Transverse colon (tissue), 4 donors: ENCODE results near the gene NANOS1. TPM values are rescaled to one million over a fixed set of nuclear protein-coding genes. Genes with fewer than 3 reads are reported as not detected.

Source experiments
- DNase-seq: peaks from one replicate; pipeline ENCODE4 v3.0.0-alpha.2; 2019
- H3K27ac ChIP-seq, 4 donors: fragments of 200-600 bp; sonication (generic); 2 replicates each; pipeline ENCODE4 v1.5.1; 2016 to 2018; ENCODE audit warnings: inconsistent platforms in 4 of 4
- H3K27me3 ChIP-seq: fragments of 200-600 bp; sonication (generic); 2 replicates; pipeline ENCODE4 v1.5.1; 2017; ENCODE audit warnings: inconsistent platforms
- H3K36me3 ChIP-seq, 4 donors: fragments of 200-600 bp; sonication (generic); 2 replicates each; pipeline ENCODE4 v1.5.1; 2017 to 2019; ENCODE audit warnings: inconsistent platforms in 4 of 4
- H3K4me1 ChIP-seq, 4 donors: fragments of 200-600 bp; sonication (generic); 2 replicates each; pipeline ENCODE4 v1.5.1; 2017 to 2020; ENCODE audit warnings: inconsistent platforms in 4 of 4
- H3K4me3 ChIP-seq, 4 donors: fragments of 200-600 bp; sonication (generic); 1 replicate in 1 of 4; 2 replicates in 3 of 4; pipeline versions ENCODE4 v1.5.1 to v1.6.1; 2017 to 2019; ENCODE audit warnings: inconsistent platforms in 4 of 4
- H3K9me3 ChIP-seq, 2 donors: fragments of 200-600 bp; sonication (generic); 2 replicates each; pipeline ENCODE4 v1.5.1; 2017 to 2019; ENCODE audit warnings: inconsistent platforms in 2 of 2
- CTCF ChIP-seq, 5 experiments: fragments of 200-600 bp in 3 of 5; fragments of 450-650 bp in 2 of 5; sonication (generic) in 3 of 5; IDR thresholded peaks; 1 replicate in 2 of 5; 2 replicates in 3 of 5; pipeline ENCODE4 v1.5.1; 2016 to 2017; ENCODE audit warnings: antibody characterized with exemption in 5 of 5, inconsistent platforms in 3 of 5, mild to moderate bottlenecking in 2 of 5, moderate library complexity in 1 of 5
- EP300 ChIP-seq: sonication (generic); formaldehyde crosslinking; IDR thresholded peaks from one replicate; pipeline ENCODE4 v1.6.1; 2017; ENCODE audit warnings: antibody characterized with exemption, low read depth
- POLR2A ChIP-seq: fragments of 450-650 bp; IDR thresholded peaks from one replicate; pipeline ENCODE4 v1.6.1; 2016; ENCODE audit warnings: antibody characterized with exemption, mild to moderate bottlenecking, moderate library complexity
- POLR2AphosphoS5 ChIP-seq, 3 donors: sonication (generic); formaldehyde crosslinking; IDR thresholded peaks; one replicate each; pipeline ENCODE4 v1.6.1; 2016; ENCODE audit warnings: antibody characterized with exemption in 3 of 3
- WGBS, 2 donors: methylation state at CpG; one replicate each; pipeline ENCODE4 v1.1.5; 2018; ENCODE audit warnings: low coverage in 1 of 2; 5-methylcytosine and 5-hydroxymethylcytosine counted together
- in situ Hi-C, 4 donors: fragments of 200-750 bp; cut with MboI; loops; one replicate each; pipeline versions ENCODE4 v1.15.0 to v1.15.1; 2017; ENCODE audit warnings: low sequenced_read_pairs in 3 of 4, low pct_ligation_motif_present in 1 of 4, low pct_unique_long_range_greater_than_20kb in 1 of 4
- intact Hi-C: fragments of 100-400 bp; cut with DNase I; formaldehyde crosslinking; loops from one replicate; pipeline ENCODE4 v1.15.1; 2023; ENCODE audit warnings: low total_unique reads
- total RNA-seq, 4 donors: library from RNA; depleted of rRNA; stranded (reverse); fragments of >200 nt; gene quantifications; one replicate each; pipeline ENCODE4 v1.1.0, GENCODE V29; 2016

The NANOS1 gene
- total RNA-seq, 4 donors from 2014 or later: 0.20 to 7.1 (median 1.9) TPM

- peak overlapping the region; percentile 70 to 84 (median 76) for H3K27ac ChIP-seq
Observed at GRCh38 chr10:119028900-119029612, 458 bp upstream of the NANOS1 start.

GRCh38 chr10:119030421-119031250, 1.1 kb downstream of the NANOS1 start:
- Histone ChIP-seq H3K27me3 (no peaks in the 10 kb centered on the region), H3K9me3 (no peaks in the 10 kb centered on the region), H3K27ac (peak overlapping the region in 3 of 4 donors; percentile 2 to 60 (median 9)), H3K4me1 (peaks cover 2 to 28% (median 21%) of the 10 kb centered on the region in 4 donors), H3K36me3 (peaks cover 0 to 20% (median 8%) of the 10 kb centered on the region in 4 donors), H3K4me3 (peak overlapping the region; percentile 5 to 74 (median 40))
- WGBS, 2 donors: 12 to 55% methylated on average over 4 to 39 of the region's 65 CpGs
- no peak for TF ChIP-seq POLR2AphosphoS5 (IDR thresholded peaks at IDR 0.05)
- TF ChIP-seq EP300: no peak
- no peak for TF ChIP-seq POLR2A
- no peak for TF ChIP-seq CTCF (IDR thresholded peaks at IDR 0.05)
- intact Hi-C loops (no loop called here), in situ Hi-C loops (loop anchor here in 1 of 4 donors (25.0 kb wide), 1 partner anchor 107 kb away; no protein-coding TSS in a partner anchor)
- DNase-seq: peak; percentile 60

More at GRCh38 chr10:119028900-119029612, 458 bp upstream of the NANOS1 start:
- Histone ChIP-seq H3K27me3 (no peaks in the 10 kb centered on the region), H3K9me3 (no peaks in the 10 kb centered on the region), H3K4me1 (peaks cover 5 to 30% (median 21%) of the 10 kb centered on the region in 4 donors), H3K4me3 (peak overlapping the region; percentile 19 to 74 (median 62)), H3K36me3 (peaks cover 0 to 13% (median 4%) of the 10 kb centered on the region in 4 donors)
- TF ChIP-seq CTCF (IDR thresholded peaks at IDR 0.05) (peak in 1 of 5 experiments; percentile 24), EP300 (no peak), POLR2AphosphoS5 (IDR thresholded peaks at IDR 0.05) (peak in 1 of 3 donors; percentile 5)
- intact Hi-C loops: loop anchor here (10.0 kb wide), 1 partner anchor 464 kb away; no protein-coding TSS in a partner anchor
- in situ Hi-C loops: loop anchor here in 1 of 4 donors (25.0 kb wide), 1 partner anchor 108 kb away; no protein-coding TSS in a partner anchor
- 12% methylated on average over 26 of the region's 68 CpGs; no CpG with 5 or more reads in 1 of the 2 donors for WGBS, 2 donors
- peak; percentile 89 for DNase-seq

- 56 to 68% methylated on average over 5 to 7 of the region's 7 CpGs for WGBS, 2 donors
- Histone ChIP-seq H3K36me3 (peaks cover 0 to 29% (median 12%) of the 10 kb centered on the region in 4 donors), H3K4me1 (peaks cover 0 to 23% (median 16%) of the 10 kb centered on the region in 4 donors), H3K27me3 (no peaks in the 10 kb centered on the region), H3K9me3 (no peaks in the 10 kb centered on the region), H3K4me3 (no peak overlapping the region), H3K27ac (no peak overlapping the region)
- no peak for DNase-seq
- intact Hi-C loops: no loop called here
- TF ChIP-seq EP300: no peak
- TF ChIP-seq POLR2A: no peak
- no peak for TF ChIP-seq CTCF (IDR thresholded peaks at IDR 0.05)
- no peak for TF ChIP-seq POLR2AphosphoS5 (IDR thresholded peaks at IDR 0.05)
- in situ Hi-C loops: loop anchor here in 1 of 4 donors (25.0 kb wide), 1 partner anchor 106 kb away; no protein-coding TSS in a partner anchor
Observed at GRCh38 chr10:119031496-119032059, 2.1 kb downstream of the NANOS1 start.
